RWPE2 (cell line): ENCODE results near the gene TRIM2.

Experiments
- ATAC-seq: fragments of 200-7000 bp; cut with Tn5 transposase; 3 replicates; pipeline ENCODE4 v1.9.1; 2021; ENCODE audit warnings: low read depth
- DNase-seq: peaks from one replicate; pipeline ENCODE4 v3.0.0-alpha.2; 2020; ENCODE audit warnings: low spot score
- H3K27ac ChIP-seq: fragments of 450-650 bp; 2 replicates; pipeline ENCODE4 v1.5.1; 2017; ENCODE audit warnings: mild to moderate bottlenecking; ENCODE audit not compliant: poor library complexity, severe bottlenecking
- H3K27me3 ChIP-seq: fragments of 250-450 bp; sonication (Bioruptor Pico); 2 replicates; pipeline ENCODE4 v1.5.1; 2021; ENCODE audit warnings: mild to moderate bottlenecking, moderate library complexity; ENCODE audit not compliant: insufficient read depth, poor library complexity, severe bottlenecking
- H3K36me3 ChIP-seq: fragments of 250-450 bp; sonication (Bioruptor Pico); 2 replicates; pipeline ENCODE4 v1.5.1; 2020; ENCODE audit warnings: low read depth, mild to moderate bottlenecking, moderate library complexity
- H3K4me1 ChIP-seq: fragments of 250-450 bp; sonication (Bioruptor Pico); 2 replicates; pipeline ENCODE4 v1.5.1; 2021; ENCODE audit warnings: mild to moderate bottlenecking, moderate library complexity; ENCODE audit not compliant: insufficient read depth, poor library complexity, severe bottlenecking
- H3K4me3 ChIP-seq: fragments of 250-450 bp; sonication (Bioruptor Pico); 2 replicates; pipeline ENCODE4 v1.5.1; 2021; ENCODE audit warnings: mild to moderate bottlenecking, moderate library complexity; ENCODE audit not compliant: severe bottlenecking
- H3K9me3 ChIP-seq: fragments of 250-450 bp; sonication (Bioruptor Pico); 2 replicates; pipeline ENCODE4 v1.5.1; 2021; ENCODE audit warnings: mild to moderate bottlenecking, moderate library complexity; ENCODE audit not compliant: severe bottlenecking
- TF ChIP-seq, protein P1 (sequence below): fragments of 450-650 bp; IDR thresholded peaks from one replicate; pipeline ENCODE4 v1.5.1; 2017; ENCODE audit warnings: mild to moderate bottlenecking, moderate library complexity; ENCODE audit not compliant: poor library complexity, severe bottlenecking

The TRIM2 gene

DNA sequence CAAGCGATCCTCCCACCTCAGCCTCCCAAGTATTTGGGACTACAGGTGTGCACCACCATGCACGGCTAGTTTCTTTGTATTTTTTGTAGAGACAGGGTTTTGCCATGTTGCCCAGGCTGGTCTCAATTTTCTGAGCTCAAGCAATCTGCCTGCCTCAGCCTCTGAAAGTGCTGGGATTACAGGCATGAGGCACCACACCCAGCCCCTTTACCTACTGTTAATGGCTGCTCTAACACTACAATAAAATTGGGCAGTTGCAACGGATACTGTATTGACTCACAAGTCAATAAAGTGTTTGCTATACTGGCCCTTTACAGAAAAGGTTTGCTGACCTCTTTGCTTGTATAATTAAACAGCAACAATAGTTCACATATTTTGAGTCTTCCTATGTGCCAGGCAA lies 41.5 kb downstream of the TRIM2 start:
- Histone ChIP-seq H3K27ac (no peak overlapping the region), H3K27me3 (no peaks in the 10 kb centered on the region), H3K9me3 (no peaks in the 10 kb centered on the region), H3K36me3 (no peaks in the 10 kb centered on the region), H3K4me1 (no peaks in the 10 kb centered on the region), H3K4me3 (no peak overlapping the region)
- TF ChIP-seq, protein P1, sequence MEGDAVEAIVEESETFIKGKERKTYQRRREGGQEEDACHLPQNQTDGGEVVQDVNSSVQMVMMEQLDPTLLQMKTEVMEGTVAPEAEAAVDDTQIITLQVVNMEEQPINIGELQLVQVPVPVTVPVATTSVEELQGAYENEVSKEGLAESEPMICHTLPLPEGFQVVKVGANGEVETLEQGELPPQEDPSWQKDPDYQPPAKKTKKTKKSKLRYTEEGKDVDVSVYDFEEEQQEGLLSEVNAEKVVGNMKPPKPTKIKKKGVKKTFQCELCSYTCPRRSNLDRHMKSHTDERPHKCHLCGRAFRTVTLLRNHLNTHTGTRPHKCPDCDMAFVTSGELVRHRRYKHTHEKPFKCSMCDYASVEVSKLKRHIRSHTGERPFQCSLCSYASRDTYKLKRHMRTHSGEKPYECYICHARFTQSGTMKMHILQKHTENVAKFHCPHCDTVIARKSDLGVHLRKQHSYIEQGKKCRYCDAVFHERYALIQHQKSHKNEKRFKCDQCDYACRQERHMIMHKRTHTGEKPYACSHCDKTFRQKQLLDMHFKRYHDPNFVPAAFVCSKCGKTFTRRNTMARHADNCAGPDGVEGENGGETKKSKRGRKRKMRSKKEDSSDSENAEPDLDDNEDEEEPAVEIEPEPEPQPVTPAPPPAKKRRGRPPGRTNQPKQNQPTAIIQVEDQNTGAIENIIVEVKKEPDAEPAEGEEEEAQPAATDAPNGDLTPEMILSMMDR, result no peak
- no peak for DNase-seq
- ATAC-seq, result no peak

DNA sequence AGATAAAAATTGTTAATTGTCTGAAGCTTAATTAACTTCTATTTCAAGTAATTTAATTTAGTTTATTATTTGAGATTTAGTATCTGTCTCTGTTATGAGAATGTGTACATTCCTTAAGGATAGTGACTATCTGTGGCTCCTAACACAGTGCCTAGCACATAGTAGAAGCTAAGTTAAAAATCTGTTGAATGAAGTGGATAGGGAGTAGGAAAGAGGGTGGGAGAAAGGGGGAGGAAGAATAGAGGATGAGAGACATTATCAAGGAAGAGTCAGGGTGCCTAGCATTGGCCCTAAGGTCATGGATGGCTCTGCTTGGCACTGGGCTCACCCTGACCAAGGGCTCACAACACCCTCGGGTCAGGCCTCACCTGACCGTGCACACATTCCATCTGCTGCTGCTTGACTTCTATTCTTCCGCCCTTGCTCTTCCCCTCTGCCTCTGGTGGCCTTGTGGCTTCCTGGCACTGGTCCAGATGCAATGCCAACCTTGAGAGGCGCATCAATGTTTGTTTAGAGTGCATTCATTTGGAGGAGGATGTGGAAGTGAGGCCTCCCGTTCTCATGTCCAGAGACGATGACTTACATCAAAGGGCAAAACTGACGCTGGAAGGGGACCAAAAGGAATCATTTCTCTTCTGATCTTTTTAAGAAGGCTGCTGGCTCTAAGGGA lies 42.3 kb downstream of the TRIM2 start:
- no peaks in the 10 kb centered on the region for H3K27me3 ChIP-seq

GRCh38 chr4:153247116-153247490 lies 42.9 kb downstream of the TRIM2 start:
- Histone ChIP-seq H3K27me3 (no peaks in the 10 kb centered on the region), H3K36me3 (no peaks in the 10 kb centered on the region), H3K4me1 (no peaks in the 10 kb centered on the region), H3K4me3 (no peak overlapping the region), H3K9me3 (no peaks in the 10 kb centered on the region), H3K27ac (no peak overlapping the region)
- DNase-seq, result no peak
- no peak for ATAC-seq
- TF ChIP-seq, protein P1, result no peak

More for the DNA sequence above, 42.3 kb downstream of the TRIM2 start:
- Histone ChIP-seq H3K9me3 (no peaks in the 10 kb centered on the region), H3K36me3 (no peaks in the 10 kb centered on the region), H3K4me3 (no peak overlapping the region), H3K4me1 (no peaks in the 10 kb centered on the region), H3K27ac (no peak overlapping the region)
- TF ChIP-seq, protein P1, result no peak
- DNase-seq (no peak), ATAC-seq (no peak)

GRCh38 chr4:153248641-153249198 lies 44.5 kb downstream of the TRIM2 start:
- peak overlapping the region; percentile 20 for H3K27ac ChIP-seq
- no peak for DNase-seq
- H3K9me3 ChIP-seq, result no peaks in the 10 kb centered on the region
- ATAC-seq, result peak; percentile 28
- TF ChIP-seq, protein P1, result no peak
- no peaks in the 10 kb centered on the region for H3K36me3 ChIP-seq
- no peaks in the 10 kb centered on the region for H3K4me1 ChIP-seq
- peak overlapping the region; percentile 37 for H3K4me3 ChIP-seq
- no peaks in the 10 kb centered on the region for H3K27me3 ChIP-seq
